ENCODE measurements around the gene CREBRF. TPM values are rescaled to one million over a fixed set of nuclear protein-coding genes. Genes with fewer than 3 reads are reported as not detected.
"Not testable (repeated sequence)": the region's sequence is repeated elsewhere in the genome, so short reads cannot be mapped to it uniquely, and the experiment has no call there.

The CREBRF gene
- total RNA-seq, 1 donor from 2014 or later, result 12.1 TPM

DNA sequence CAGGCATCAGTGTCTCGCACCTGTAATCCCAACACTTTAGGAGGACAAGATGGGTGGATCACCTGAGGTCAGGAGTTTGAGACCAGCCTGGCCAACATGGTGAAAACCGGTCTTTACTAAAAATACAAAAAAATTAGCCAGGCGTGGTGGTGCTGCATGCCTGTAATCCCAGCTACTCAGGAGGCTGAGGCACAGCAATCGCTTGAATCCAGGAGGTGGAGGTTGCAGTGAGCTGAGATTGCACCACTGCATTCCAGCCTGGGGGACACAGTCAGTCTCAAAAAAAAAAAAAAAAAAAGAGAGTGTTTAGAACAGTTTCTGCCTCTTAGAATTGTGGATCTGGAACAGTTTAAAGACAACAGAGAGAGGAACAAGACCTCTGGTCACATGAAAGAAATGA lies 20.3 kb downstream of the CREBRF start:
- not testable (repeated sequence) for DNase-seq (ENCODE audit: low read depth)

- no peak for DNase-seq (ENCODE audit: low read depth)
Observed at GRCh38 chr5:173078878-173079277, 22.7 kb downstream of the CREBRF start.

GRCh38 chr5:173089581-173089980 lies 33.4 kb downstream of the CREBRF start:
- DNase-seq (ENCODE audit: low read depth), result no peak

DNA sequence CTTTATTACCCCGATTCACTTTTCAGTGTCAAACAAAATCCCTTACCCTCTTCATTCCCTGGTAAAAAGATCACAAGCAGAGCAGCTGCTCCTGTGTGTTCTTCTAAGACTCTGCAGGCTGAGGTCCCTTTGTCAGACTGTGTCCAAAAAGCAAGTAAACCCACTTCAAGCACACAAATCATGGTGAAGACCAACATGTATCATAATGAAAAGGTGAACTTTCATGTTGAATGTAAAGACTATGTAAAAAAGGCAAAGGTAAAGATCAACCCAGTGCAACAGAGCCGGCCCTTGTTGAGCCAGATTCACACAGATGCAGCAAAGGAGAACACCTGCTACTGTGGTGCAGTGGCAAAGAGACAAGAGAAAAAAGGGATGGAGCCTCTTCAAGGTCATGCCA lies 34.5 kb downstream of the CREBRF start:
- DNase-seq (ENCODE audit: low read depth), result peak; percentile 13

DNA sequence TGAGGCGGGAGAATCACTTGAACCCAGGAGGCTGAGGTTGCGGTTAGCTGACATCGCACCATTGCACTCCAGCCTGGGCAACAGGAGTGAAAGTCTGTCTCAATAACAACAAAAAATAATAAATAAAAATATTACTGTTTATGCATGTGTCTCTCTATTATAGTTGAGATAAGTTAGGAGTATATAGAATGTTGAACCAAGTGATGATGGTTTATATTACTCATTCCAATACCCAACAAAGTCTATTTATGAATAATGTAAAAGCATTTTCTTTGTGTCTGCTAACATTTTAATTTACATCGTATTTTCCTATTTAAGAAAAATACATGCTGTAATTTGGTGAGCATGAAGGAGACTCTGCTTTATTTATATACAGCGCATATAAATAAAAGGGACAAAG lies 35.8 kb downstream of the CREBRF start:
- DNase-seq (ENCODE audit: low read depth), result no peak

DNA sequence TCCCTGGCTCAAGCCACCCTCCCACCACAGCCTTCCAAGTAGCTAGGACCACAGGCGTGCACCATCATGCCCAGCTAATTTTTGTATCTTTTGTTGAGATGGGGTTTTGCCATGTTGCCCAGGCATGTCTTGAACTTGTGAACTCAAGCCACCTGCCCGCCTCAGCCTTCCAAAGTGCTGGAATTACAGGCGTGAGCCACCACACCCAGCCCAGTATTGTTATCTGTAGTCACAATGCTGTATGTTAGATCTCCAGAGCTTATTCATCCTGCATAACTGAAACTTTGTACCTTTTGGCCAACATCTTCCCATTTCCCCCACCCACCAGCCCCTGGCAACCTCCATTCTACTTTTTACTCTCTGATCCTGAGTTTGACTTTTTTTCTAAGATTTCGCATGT lies 37.5 kb downstream of the CREBRF start:
- DNase-seq (ENCODE audit: low read depth), result no peak

GRCh38 chr5:173094012-173094661 lies 38.0 kb downstream of the CREBRF start:
- peak; percentile 58 for DNase-seq (ENCODE audit: low read depth)

GRCh38 chr5:173098787-173099186 lies 42.6 kb downstream of the CREBRF start:
- no peak for DNase-seq (ENCODE audit: low read depth)

DNA sequence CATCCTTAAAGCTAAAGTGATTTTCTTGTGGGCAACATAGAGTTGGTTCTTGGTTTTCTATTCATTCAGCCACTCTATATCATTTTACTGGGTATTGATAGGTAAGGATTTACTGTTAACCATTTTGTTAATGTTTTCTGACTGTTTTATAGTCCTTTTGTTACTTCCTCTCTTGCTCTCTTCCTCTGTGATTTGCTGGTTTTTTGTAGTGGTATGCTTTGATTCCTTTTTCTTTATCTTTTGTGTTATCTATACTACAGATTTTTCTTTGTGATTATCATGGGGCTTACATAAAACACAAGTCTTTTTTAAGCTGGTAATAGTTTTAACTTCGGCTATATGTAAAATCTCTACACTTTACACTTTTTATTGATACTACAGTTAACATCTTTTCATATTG lies 43.3 kb downstream of the CREBRF start:
- DNase-seq (ENCODE audit: low read depth), result no peak

DNA sequence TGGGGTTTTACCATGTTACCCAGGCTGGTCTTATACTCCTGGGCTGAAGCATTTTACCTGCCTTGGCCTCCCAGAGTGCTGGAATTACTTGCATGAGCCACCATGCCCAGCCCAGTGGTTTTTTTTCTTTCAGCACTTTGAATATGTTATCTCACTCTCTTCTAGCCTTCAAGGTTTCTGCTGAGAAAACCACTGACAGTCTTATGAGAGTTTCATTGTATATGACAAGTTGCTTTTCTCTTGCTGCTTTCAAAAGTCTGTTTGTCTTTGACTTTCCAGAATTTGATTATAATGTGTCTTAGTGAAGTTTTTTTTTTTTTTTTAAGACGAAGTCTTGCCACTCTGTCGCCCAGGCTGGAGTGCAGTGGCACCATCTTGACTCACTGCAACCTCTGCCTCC lies 45.1 kb downstream of the CREBRF start:
- DNase-seq (ENCODE audit: low read depth), result no peak

DNA sequence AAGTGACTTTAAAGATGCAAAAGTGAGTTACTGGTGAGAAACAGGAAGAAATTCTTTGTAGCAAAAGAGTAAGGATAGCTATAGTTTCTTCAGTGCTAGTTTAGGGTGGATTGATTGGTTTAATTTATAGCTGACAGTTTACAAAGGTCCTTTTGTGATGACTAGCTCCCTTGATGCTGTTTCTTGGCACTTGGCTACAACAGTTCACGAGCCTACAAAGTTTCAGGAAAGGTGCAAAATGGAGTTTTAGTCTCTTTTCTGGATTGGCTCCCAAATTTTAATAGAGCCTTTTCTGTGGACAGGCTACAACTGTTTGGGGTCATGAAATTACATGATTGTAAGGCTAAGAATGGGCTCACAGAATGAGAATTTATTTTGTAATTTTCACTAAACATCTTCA lies 47.3 kb downstream of the CREBRF start:
- DNase-seq (ENCODE audit: low read depth), result no peak

DNA sequence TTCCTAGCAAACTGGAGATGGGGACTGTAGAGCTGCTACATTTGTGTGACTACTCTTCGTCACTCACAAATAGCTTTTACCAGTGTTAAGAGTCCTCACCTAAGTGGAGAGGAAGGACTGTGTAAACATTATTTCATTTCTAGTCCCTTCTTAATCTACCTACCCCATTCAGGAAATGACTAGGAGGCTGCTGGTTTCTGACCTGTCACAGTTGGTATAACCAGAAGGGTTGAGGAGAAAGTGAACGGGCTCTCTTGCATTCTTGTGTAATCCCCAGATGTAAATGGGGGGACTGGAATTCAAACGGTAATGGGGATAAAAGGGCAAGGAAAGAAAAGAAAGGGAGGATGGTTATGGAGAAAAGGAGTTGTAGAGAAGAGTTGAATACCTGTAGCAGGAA lies 52.8 kb downstream of the CREBRF start:
- no peak for DNase-seq (ENCODE audit: low read depth)

DNA sequence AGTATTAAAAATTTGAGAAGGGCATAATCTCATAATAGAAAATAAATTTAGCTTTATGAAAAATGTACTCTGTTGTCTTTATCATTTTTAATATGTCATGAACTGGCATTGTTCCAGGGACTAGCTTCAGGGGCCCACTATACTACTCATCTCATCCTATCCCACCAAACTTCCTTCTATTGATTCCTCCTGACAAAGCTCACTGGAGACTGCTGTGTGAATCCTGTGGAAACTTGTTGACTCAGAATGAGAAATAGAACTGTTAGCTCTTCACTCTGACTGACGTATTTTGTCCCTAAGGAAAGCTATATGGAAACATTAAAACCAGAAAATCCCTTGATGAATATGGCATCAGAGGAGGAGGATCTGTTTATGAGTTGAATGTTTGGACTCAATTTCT lies 58.4 kb downstream of the CREBRF start:
- no peak for DNase-seq (ENCODE audit: low read depth)

DNA sequence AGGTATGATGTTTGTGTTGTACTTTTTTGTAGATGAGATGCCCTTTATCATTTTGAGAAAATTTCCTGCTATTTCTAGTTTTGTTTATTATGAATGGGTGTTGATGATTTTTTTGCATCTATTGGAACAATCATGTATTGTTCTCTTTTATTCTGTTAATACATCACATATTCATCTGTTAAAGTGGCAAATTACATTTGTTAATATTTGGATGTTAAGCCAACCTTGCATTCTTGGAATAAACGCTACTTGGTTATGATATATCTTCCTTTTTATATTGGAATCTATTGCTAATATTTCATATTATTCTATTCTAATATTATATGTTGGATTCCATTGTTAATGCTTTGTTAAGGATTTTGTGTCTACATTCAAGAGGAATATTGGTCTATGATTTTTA lies 63.6 kb downstream of the CREBRF start:
- no peak for DNase-seq (ENCODE audit: low read depth)

- peak; percentile 30 for DNase-seq (ENCODE audit: low read depth)
Observed at GRCh38 chr5:173123416-173123815, 67.3 kb downstream of the CREBRF start.

DNA sequence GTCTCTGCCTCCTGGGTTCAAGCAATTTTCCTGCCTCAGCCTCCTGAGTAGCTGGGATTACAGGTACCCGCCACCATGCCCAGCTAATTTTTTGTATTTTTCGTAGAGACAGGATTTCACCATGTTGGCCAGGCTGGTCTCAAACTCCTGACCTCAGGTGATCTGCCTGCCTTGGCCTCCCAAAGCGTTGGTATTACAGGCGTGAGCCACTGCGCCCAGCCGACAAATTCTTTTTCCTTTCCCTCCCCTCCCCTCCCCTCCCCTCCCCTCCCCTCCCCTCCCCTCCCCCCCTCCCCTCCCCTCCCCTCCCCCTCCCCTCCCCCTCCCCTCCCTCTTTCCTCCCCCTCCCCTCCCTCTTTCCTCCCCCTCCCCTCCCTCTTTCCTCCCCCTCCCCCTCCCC lies 76.0 kb downstream of the CREBRF start:
- not testable (repeated sequence) for DNase-seq (ENCODE audit: low read depth)

DNA sequence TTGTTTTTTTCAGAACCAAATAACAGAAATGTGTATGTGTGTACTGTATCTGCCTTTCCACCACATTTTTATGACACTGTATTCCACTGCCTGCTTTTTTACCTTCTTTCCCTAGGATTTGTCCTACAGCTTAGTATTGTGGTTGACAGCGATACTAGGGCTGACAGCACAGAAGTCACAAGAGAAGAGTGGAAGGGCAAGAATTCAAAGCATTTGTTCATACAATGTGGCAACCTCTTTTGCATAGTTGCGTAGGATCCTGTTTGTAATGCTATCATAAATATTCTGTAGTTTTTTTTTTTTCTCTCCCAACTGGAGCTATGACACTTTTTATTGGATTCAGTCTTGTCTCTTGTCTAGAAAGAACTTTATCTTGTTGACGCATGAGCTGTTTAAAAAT lies 82.6 kb downstream of the CREBRF start:
- DNase-seq (ENCODE audit: low read depth), result no peak

- no peak for DNase-seq (ENCODE audit: low read depth)
Observed at GRCh38 chr5:173139631-173140030, 83.5 kb downstream of the CREBRF start.

GRCh38 chr5:173140769-173141168 lies 84.6 kb downstream of the CREBRF start:
- no peak for DNase-seq (ENCODE audit: low read depth)

DNA sequence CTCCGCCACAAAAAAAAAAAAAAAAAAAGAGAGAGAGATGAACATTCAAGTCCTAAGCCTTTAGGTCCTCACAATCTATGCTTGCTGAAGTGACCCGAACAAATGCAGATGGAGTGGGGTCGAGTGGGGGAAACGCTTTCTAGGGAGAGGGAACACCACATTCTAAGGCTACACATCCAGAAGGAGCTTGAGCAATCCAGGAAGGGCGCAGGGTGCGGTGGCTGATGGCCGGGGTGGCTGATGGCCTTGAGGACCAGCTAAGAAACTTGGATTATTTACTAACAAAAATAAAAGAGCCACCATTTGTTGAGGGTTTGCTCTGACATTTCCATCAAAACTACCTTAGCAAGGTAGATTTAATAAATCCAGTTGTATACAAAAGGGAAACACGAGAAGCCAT lies 87.4 kb downstream of the CREBRF start:
- no peak for DNase-seq (ENCODE audit: low read depth)

DNA sequence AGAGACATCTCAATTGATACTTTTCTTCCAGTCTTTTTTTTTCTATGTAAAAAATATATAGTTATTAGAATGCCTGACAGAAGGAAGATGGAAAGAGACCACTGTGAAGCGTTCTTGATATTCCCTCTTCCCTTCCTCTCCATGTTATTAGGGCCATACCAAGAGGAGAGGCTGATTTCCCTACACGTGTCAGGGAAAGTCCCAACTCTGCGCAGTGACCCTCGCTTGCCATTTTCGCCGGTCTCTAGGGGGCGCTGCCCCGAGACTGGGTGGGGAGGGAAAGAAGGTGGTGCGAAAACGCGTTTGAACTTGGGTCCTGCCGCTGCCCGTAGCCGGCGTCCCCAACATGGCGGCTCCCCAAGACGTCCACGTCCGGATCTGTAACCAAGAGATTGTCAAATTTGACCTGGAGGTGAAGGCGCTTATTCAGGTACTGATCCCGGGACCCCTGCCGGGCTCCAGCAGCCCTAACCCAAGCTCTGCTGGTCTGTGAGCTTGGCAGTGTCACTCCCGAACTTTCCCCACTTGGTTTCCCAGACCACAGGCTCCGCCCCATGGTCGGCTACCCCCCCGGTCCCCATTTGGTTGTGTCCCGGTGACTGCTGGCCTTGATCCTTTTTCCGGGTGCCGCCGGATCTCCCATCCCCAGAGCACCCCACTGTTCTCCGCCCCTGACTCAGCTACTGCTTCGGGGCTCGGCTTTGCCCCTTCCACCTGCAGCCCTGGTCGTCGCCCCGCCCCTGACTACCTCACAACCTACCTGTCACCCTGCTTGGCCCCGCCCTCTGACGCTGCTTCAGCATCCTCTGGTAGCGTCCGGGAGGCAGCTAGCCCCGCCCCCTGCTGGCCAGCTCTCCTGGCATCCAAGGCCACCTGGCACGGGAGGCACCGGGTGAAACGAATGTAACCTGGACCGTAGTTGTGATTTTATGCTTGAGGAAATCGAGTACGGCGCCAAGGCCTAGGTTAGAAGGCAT lies 88.3 kb downstream of the CREBRF start, which contains the start of gene BNIP1:
Gene BNIP1, plus strand, starts transcription at position 332 of the 977 bp plus-strand sequence. Its CDS starts 15 bp downstream, at position 347.
- DNase-seq (ENCODE audit: low read depth), result peak; percentile 96

GRCh38 chr5:173148354-173148753 lies 92.2 kb downstream of the CREBRF start:
- no peak for DNase-seq (ENCODE audit: low read depth)

Data from myocyte (in vitro differentiated cells).